HG02870 (cell line): ENCODE results near the gene CMPK2.
"Not testable (repeated sequence)": the region's sequence is repeated elsewhere in the genome, so short reads cannot be mapped to it uniquely, and the experiment has no call there.

Experiments
- ATAC-seq: cut with Tn5 transposase; IDR thresholded peaks from one replicate; pipeline ENCODE4 v1.9.1; 2021; ENCODE audit warnings: mild to moderate bottlenecking, moderate library complexity; ENCODE audit not compliant: unreplicated experiment

Gene CMPK2

GRCh38 chr2:6865346-6866274, at the start of gene CMPK2:
Gene CMPK2 (minus strand): TSS chr2:6865907. CDS start chr2:6865696, 211 bp downstream.
- ATAC-seq: peak; percentile 73

GRCh38 chr2:6915399-6915798, 49.7 kb upstream of the CMPK2 start:
- no peak for ATAC-seq

GRCh38 chr2:6914828-6915227, 49.1 kb upstream of the CMPK2 start:
- no peak for ATAC-seq

GRCh38 chr2:6913415-6914157, 47.9 kb upstream of the CMPK2 start:
- ATAC-seq: no peak

GRCh38 chr2:6911721-6912120, 46.0 kb upstream of the CMPK2 start:
- ATAC-seq: no peak

GRCh38 chr2:6909431-6910385, 44.0 kb upstream of the CMPK2 start:
- ATAC-seq: peak; percentile 97

- ATAC-seq: no peak
These were observed 42.6 kb upstream of the CMPK2 start for GRCh38 chr2:6908291-6908690.

- no peak for ATAC-seq
These were observed 40.5 kb upstream of the CMPK2 start for GRCh38 chr2:6906165-6906741.

- no peak for ATAC-seq
These were observed 40.0 kb upstream of the CMPK2 start for GRCh38 chr2:6905668-6906067.

GRCh38 chr2:6902581-6902980, 36.9 kb upstream of the CMPK2 start:
- not testable (repeated sequence) for ATAC-seq

GRCh38 chr2:6896930-6897759, 31.4 kb upstream of the CMPK2 start:
- ATAC-seq: peak; percentile 54

- no peak for ATAC-seq
These were observed 28.3 kb upstream of the CMPK2 start for GRCh38 chr2:6893876-6894482.

GRCh38 chr2:6888724-6889123, 23.0 kb upstream of the CMPK2 start:
- ATAC-seq: no peak

GRCh38 chr2:6887751-6888192, 22.1 kb upstream of the CMPK2 start:
- no peak for ATAC-seq

GRCh38 chr2:6885968-6886367, 20.3 kb upstream of the CMPK2 start:
- no peak for ATAC-seq

GRCh38 chr2:6885551-6885950, 19.8 kb upstream of the CMPK2 start:
- no peak for ATAC-seq

- no peak for ATAC-seq
These were observed 17.9 kb upstream of the CMPK2 start for GRCh38 chr2:6883448-6884122.

GRCh38 chr2:6881516-6881915, 15.8 kb upstream of the CMPK2 start:
- ATAC-seq: no peak

- ATAC-seq: no peak
These were observed 15.3 kb upstream of the CMPK2 start for GRCh38 chr2:6881046-6881445.
